Activated CD8-positive, alpha-beta T cell treated with anti-CD3 and anti-CD28 coated beads for 36 hours (primary cell): Measurements from ENCODE around the gene CHST4. TPM values are rescaled to one million over a fixed set of nuclear protein-coding genes. Genes with fewer than 3 reads are reported as not detected.

Experiments
- ATAC-seq: fragments of 200-7000 bp; cut with Tn5 transposase; one replicate; pipeline ENCODE4 v1.10.0; 2021; ENCODE audit warnings: mild to moderate bottlenecking, moderate library complexity
- CTCF ChIA-PET: fragments of 350-600 bp; sonication (Branson Sonifier 250); formaldehyde crosslinking; loops from one replicate; lab custom pipeline; 2021; ENCODE audit warnings: antibody characterized with exemption; lab: Charles Lee
- POLR2A ChIA-PET: fragments of 350-600 bp; sonication (Branson Sonifier 250); formaldehyde crosslinking; loops from one replicate; lab custom pipeline; 2021; ENCODE audit warnings: antibody characterized with exemption; lab: Charles Lee
- DNase-seq: peaks from one replicate; pipeline ENCODE4 v3.0.0-alpha.2; 2020
- H3K27ac Mint-ChIP-seq: one replicate; pipeline ENCODE4 v1.8.0; 2021; ENCODE audit warnings: mild to moderate bottlenecking, mixed read lengths
- H3K27me3 Mint-ChIP-seq: one replicate; pipeline ENCODE4 v1.8.0; 2021; ENCODE audit warnings: mixed read lengths
- H3K36me3 Mint-ChIP-seq: one replicate; pipeline ENCODE4 v1.8.0; 2021; ENCODE audit warnings: low read depth, mixed read lengths
- H3K4me1 Mint-ChIP-seq: one replicate; pipeline ENCODE4 v1.8.0; 2021; ENCODE audit warnings: low read depth, mixed read lengths
- H3K4me3 Mint-ChIP-seq: one replicate; pipeline ENCODE4 v1.8.0; 2021; ENCODE audit warnings: mild to moderate bottlenecking, moderate library complexity, mixed read lengths
- H3K9me3 Mint-ChIP-seq: one replicate; pipeline ENCODE4 v1.8.0; 2021; ENCODE audit warnings: mixed read lengths
- intact Hi-C: fragments of 100-400 bp; cut with micrococcal nuclease; formaldehyde crosslinking; loops from one replicate; pipeline ENCODE4 v1.10.0; 2022
- total RNA-seq, 2 experiments: library from RNA; stranded (reverse); gene quantifications; one replicate each; pipeline ENCODE4 v1.2.3, GENCODE V29; 2021
- TF ChIP-seq, protein P1 (sequence below): fragments of 200-600 bp; IDR thresholded peaks from one replicate; pipeline ENCODE4 v1.8.0; 2022; ENCODE audit warnings: antibody characterized with exemption, mild to moderate bottlenecking

The CHST4 gene
- total RNA-seq, 2 experiments from 2014 or later = 0.16 TPM; not detected in 1

DNA sequence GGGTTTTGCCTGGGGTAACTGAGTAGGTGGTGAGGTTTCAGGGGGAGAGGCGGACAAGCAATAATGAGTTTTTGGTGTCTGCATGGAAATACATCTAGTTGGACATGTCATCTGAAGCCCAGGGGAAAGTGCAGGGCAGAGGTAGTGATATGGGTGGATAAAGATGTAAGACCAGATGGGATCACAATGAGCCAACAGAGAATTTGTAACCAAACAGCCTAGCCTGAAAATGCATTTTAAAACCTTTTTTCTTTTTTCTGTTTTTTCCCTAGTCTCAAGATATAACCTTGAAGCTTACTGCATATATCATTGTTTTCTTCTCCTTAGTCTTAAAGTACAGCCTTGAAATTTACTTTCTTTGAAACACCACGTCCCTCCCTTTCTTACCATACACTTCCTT lies 33.4 kb upstream of the CHST4 start:
- POLR2A ChIA-PET = no interaction called here
- H3K4me3 Mint-ChIP-seq = no peak overlapping the region
- TF ChIP-seq, protein P1, sequence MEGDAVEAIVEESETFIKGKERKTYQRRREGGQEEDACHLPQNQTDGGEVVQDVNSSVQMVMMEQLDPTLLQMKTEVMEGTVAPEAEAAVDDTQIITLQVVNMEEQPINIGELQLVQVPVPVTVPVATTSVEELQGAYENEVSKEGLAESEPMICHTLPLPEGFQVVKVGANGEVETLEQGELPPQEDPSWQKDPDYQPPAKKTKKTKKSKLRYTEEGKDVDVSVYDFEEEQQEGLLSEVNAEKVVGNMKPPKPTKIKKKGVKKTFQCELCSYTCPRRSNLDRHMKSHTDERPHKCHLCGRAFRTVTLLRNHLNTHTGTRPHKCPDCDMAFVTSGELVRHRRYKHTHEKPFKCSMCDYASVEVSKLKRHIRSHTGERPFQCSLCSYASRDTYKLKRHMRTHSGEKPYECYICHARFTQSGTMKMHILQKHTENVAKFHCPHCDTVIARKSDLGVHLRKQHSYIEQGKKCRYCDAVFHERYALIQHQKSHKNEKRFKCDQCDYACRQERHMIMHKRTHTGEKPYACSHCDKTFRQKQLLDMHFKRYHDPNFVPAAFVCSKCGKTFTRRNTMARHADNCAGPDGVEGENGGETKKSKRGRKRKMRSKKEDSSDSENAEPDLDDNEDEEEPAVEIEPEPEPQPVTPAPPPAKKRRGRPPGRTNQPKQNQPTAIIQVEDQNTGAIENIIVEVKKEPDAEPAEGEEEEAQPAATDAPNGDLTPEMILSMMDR = no peak
- no peak for DNase-seq
- ATAC-seq = no peak
- no peak overlapping the region for H3K27ac Mint-ChIP-seq
- H3K36me3 Mint-ChIP-seq = no peaks in the 10 kb centered on the region
- CTCF ChIA-PET = interaction anchor here (1.0 to 2.0 kb wide), 2 partner anchors 80 to 118 kb away, joined by 3 to 7 read pairs; no protein-coding TSS in a partner anchor
- intact Hi-C loops = no loop called here
- H3K27me3 Mint-ChIP-seq = peaks cover 2% of the 10 kb centered on the region
- H3K4me1 Mint-ChIP-seq = peaks cover 4% of the 10 kb centered on the region
- no peaks in the 10 kb centered on the region for H3K9me3 Mint-ChIP-seq

- no peak overlapping the region for H3K27ac Mint-ChIP-seq
- peaks cover 2% of the 10 kb centered on the region for H3K27me3 Mint-ChIP-seq
- ChIA-PET CTCF (interaction anchor here (1.0 to 2.0 kb wide), 3 partner anchors 81 to 117 kb away, joined by 3 to 7 read pairs (median 3); no protein-coding TSS in a partner anchor), POLR2A (no interaction called here)
- intact Hi-C loops = no loop called here
- H3K4me1 Mint-ChIP-seq = peaks cover 4% of the 10 kb centered on the region
- no peaks in the 10 kb centered on the region for H3K36me3 Mint-ChIP-seq
- TF ChIP-seq, protein P1 = no peak
- no peaks in the 10 kb centered on the region for H3K9me3 Mint-ChIP-seq
- ATAC-seq (no peak), DNase-seq (no peak)
- H3K4me3 Mint-ChIP-seq = no peak overlapping the region
These were observed 33.0 kb upstream of the CHST4 start for GRCh38 chr16:71493213-71493612.

GRCh38 chr16:71498031-71498430 lies 28.2 kb upstream of the CHST4 start:
- no peak overlapping the region for H3K4me3 Mint-ChIP-seq
- intact Hi-C loops = no loop called here
- peaks cover 1% of the 10 kb centered on the region for H3K27me3 Mint-ChIP-seq
- DNase-seq (no peak), ATAC-seq (no peak)
- ChIA-PET POLR2A (no interaction called here), CTCF (interaction anchor here (1.0 to 7.1 kb wide), 8 partner anchors 10 to 113 kb away, joined by 3 to 150 read pairs (median 14); partner anchors contain the start of gene ZNF23)
- H3K9me3 Mint-ChIP-seq = no peaks in the 10 kb centered on the region
- no peaks in the 10 kb centered on the region for H3K4me1 Mint-ChIP-seq
- TF ChIP-seq, protein P1 = no peak
- H3K27ac Mint-ChIP-seq = no peak overlapping the region
- H3K36me3 Mint-ChIP-seq = no peaks in the 10 kb centered on the region

GRCh38 chr16:71499775-71500364 lies 26.4 kb upstream of the CHST4 start:
- DNase-seq = peak; percentile 67
- Mint-ChIP-seq H3K4me1 (no peaks in the 10 kb centered on the region), H3K36me3 (no peaks in the 10 kb centered on the region), H3K4me3 (no peak overlapping the region), H3K27ac (no peak overlapping the region), H3K27me3 (peaks cover 1% of the 10 kb centered on the region), H3K9me3 (no peaks in the 10 kb centered on the region)
- ChIA-PET CTCF (interaction anchor here (0.7 to 7.1 kb wide), 32 partner anchors 9 to 353 kb away, joined by 3 to 150 read pairs (median 5); partner anchors contain the start of genes ZNF19 and ZNF23), POLR2A (interaction anchor here (0.8 to 1.0 kb wide), 2 partner anchors 23 to 43 kb away, joined by 4 read pairs; no protein-coding TSS in a partner anchor)
- TF ChIP-seq, protein P1 = peak; percentile 80
- ATAC-seq = peak; percentile 79
- intact Hi-C loops = loop anchor here (1.0 kb wide), 1 partner anchor 88 kb away; no protein-coding TSS in a partner anchor

GRCh38 chr16:71500964-71501363 lies 25.3 kb upstream of the CHST4 start:
- peaks cover 1% of the 10 kb centered on the region for H3K27me3 Mint-ChIP-seq
- TF ChIP-seq, protein P1 = no peak
- H3K27ac Mint-ChIP-seq = no peak overlapping the region
- no peaks in the 10 kb centered on the region for H3K36me3 Mint-ChIP-seq
- CTCF ChIA-PET = interaction anchor here (0.7 to 7.1 kb wide), 8 partner anchors 21 to 110 kb away, joined by 3 to 150 read pairs (median 8); partner anchors contain the start of gene ZNF23
- no peak for DNase-seq
- no peak for ATAC-seq
- H3K4me3 Mint-ChIP-seq = no peak overlapping the region
- intact Hi-C loops = no loop called here
- H3K9me3 Mint-ChIP-seq = no peaks in the 10 kb centered on the region
- POLR2A ChIA-PET = interaction anchor here (1.4 kb wide), 1 partner anchor 88 kb away, joined by 3 read pairs; no protein-coding TSS in a partner anchor
- H3K4me1 Mint-ChIP-seq = no peaks in the 10 kb centered on the region
